OCI-M1 (cell line): ENCODE results near the gene SLC25A45.

Experiments used
- DNase-seq: peaks from one replicate; lab custom pipeline; 2025; lab: John Stamatoyannopoulos, UW

SLC25A45 gene

DNA sequence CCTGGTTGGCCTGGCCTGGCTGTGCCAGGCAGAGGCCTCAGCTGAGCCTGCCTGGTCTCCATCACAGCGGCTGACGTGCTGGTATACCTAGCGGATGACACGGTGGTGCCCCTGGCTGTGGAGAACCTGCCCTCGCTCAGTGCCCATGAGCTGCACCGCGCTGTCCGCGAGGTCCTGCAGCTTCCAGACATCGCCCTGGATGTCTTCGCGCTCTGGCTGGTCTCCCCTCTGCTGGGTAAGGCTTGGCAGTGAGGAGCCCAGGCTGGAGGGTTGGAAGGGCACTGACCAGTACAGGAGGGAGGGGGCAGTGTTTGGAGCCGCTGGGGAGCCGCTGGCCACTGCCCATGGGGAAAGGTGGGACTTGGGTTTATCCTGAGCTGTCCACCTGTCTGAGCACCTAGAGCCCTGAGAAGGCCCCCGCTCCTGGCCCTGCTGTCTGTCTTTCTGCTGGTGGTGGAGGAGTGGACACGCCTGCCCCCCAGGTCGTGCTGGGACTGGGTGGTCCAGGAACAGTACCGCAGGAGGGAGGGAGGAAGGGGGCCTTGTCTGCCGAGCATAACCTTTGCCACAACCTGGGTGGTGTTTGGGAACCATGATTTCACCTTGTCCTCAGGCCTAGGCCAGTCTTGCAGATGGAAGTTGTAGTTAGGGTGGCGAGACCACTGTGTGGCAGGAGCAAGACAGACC lies 7.0 kb upstream of the SLC25A45 start:
- no peak for DNase-seq

DNA sequence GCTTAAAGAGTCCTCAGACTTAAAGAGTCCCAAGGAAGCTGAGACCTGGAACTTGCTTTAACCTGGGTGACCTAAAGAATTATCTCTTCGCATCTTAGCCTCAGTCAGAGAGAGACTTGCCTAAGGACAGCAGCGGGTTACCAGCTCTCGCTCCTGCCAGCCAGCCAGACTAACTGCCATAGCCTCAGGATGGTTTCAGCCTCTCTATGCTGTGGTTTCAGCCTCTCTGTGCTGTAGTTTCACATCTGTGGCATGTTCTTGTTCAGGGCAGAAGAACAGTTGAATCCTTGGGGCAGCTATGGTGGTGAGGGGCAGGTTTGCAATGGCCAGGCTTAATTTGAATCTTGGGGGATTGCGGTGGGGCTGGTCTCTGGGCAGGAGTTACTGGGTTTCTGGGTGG lies 6.3 kb upstream of the SLC25A45 start:
- no peak for DNase-seq

DNA sequence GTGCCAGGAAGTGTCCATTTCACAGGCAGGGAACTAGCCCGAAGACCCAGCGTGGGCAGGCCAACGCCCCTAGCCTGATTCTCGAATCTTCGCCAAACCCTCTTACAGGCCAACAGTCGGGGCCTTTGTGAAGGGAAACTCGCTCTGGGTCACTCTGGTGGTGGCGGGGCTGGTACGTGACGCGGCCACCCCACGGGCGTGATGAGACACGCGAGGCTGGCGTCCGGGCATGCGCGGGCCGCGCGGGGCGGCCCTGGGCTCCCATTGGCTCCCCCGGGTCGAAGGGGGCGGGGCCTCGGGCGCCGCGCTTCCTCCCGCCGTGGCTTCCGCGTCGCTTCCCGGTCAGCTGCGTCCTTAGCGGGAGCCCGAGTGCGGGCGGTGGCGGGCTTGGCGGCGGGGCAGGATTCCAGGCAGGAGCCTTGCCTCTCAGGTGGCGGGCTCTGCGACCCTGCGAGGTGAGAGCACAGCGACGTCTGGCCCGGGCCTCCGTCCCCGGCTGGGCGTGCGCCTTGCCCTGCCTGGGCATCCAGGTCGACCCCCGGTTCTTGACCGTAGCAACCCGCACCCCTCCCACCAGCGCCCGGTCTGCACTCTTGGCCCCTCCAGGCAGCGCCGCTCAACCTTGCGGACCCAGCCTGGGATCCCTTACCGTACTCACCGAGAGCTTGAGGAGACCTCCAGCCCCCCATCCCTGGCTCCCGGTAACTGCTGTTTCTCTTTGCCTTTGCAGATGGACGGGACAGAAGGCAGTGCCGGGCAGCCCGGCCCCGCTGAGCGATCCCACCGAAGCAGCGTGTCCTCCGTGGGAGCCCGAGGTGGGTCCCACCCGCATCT lies 4.1 kb upstream of the SLC25A45 start, which contains the start of gene FRMD8:
FRMD8 (plus strand) TSS at position 331 of the 834 bp plus-strand sequence; CDS start at position 731, 400 bp downstream.
- peak; percentile 90 for DNase-seq

DNA sequence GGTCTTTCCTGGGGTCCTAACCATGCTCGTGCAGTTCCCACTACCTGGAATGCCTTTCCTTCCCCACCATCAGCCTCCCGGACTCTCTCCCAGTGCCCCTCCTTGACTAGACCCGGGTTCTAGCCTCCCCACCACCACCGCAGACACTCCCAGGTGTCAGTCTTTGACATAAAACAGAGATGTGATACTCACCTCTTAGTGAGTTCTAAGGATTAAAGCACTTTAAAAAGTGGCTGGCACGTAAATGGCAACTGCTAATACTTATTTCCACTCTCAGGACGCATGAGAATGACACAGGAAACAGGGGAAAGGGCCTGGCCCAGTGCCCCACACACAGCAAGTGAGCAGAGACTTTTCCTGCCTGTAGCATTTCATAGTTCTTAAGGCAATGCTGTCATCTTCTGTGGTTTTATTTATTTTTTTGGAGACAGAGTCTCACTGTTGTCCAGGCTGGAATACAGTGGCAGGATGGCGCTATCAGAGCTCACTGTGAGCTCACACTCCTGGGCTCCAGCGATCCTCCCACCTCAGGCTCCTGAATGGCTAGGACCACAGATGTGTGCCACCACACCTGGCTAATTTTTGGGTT lies 1.9 kb upstream of the SLC25A45 start:
- DNase-seq = no peak

DNA sequence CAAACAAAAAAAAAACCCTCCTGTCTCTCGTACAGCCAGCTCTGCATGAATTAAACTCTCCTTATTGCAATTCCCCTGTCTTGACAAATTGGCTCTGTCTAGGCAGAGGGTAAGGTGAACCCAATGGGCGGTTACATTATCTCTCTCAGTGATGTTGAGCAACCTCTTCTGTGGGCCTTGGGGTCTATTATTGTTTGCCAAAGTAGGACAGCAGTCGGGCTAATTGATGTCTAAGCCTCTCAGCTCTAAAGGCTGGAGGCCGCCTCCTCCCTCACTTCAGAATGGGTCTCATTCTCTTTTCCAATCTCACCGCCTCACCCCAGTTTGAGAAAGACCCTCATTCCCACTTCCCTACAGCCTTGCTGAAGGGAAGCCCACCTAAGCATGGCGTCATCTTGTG lies 1.3 kb upstream of the SLC25A45 start:
- DNase-seq = no peak

- peak; percentile 40 for DNase-seq
These were observed 440 bp upstream of the SLC25A45 start for GRCh38 chr11:65382804-65383368.

GRCh38 chr11:65381716-65382032 lies 772 bp downstream of the SLC25A45 start:
- peak; percentile 81 for DNase-seq

- DNase-seq = no peak
These were observed 1.9 kb downstream of the SLC25A45 start for GRCh38 chr11:65380460-65381119.

GRCh38 chr11:65379698-65380459 lies 2.6 kb downstream of the SLC25A45 start:
- DNase-seq = no peak

- no peak for DNase-seq
These were observed 3.4 kb downstream of the SLC25A45 start for GRCh38 chr11:65378928-65379638.

DNA sequence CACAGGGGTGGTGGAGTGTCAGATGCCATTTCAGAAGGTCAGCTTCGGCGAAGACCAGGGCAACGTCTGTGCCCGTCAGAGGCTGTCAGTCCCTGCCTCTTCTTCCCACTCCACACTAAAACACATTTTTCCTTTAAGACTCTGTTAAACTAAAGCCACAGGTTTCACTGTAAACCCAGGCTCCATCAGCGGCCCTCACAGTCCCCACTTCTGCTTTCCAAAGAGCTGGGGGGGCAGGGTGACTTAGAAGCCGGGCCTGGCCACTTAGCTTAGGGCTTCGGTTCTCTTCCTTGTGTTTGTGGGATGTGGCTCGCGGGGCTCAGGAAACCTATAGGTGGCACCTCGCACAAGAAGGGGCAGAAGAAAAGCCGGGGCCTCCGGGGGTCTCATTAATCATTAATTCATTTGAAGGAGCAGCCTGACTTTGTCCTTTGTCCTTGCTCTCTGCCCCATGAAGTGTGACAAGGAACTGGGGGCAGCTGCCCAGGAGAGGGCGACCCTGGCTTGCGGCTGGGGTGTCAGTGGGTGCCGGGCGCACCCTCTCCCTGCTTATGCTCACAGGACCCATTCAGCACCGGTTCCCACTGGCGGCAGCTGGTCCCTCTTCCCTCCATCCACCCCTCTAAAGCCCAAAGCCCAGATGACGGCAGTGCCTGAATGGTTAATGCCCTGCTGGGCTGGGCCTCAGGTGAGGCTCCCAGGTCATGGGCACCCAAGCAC lies 4.1 kb downstream of the SLC25A45 start:
- peak; percentile 69 for DNase-seq

GRCh38 chr11:65377777-65378176 lies 4.7 kb downstream of the SLC25A45 start:
- no peak for DNase-seq

GRCh38 chr11:65377036-65377435 lies 5.4 kb downstream of the SLC25A45 start:
- DNase-seq = no peak

DNA sequence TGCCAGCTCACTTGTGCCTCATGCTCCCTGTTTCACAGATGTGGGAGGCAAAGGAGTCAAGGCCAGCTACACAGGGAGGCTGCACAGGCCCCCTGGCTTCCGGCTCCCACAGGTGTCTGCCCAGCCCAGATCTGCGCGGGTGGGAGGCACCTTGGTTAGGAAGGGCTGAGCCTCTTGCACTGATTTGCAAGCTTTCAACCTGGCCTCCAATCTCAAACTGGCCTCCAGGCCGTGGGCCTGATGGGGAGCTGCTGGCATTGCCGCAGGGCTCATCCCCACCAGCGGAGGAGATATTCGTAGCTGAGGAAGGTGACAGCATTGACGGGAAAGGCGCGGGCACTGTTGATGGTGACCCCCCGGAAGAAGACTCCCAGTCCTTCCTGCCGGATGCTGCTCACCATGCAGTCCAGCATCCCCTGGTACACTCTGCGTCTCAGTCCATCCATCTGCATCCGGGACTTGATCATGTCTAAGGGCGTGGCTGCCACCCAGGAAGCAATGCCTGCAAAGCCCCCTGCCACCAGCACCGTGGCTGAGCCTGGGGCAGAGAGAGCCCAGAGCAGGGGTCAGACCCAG lies 6.2 kb downstream of the SLC25A45 start:
- no peak for DNase-seq

DNA sequence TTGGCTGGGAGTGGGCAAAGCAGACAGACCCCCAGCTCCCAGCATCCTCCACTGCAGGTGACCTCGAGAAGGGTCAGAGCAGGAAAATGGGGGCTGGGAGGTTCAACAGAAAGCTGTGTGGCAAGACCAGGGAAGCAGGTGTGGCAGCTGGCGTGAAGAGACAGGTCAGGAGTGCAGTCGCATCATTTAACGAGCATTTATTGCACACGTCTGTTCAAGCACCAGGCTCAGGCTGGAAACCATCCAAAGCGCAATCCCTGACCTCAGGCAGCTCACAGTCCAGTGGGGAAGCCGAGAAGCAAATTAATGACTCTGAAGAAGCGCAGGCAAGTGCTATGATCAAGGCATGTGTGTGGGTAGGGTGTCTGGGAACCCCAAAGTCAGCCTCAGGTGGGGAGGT lies 7.4 kb downstream of the SLC25A45 start:
- DNase-seq = no peak

GRCh38 chr11:65373839-65374580 lies 8.4 kb downstream of the SLC25A45 start:
- no peak for DNase-seq

GRCh38 chr11:65370659-65371049 lies 11.8 kb downstream of the SLC25A45 start:
- no peak for DNase-seq

DNA sequence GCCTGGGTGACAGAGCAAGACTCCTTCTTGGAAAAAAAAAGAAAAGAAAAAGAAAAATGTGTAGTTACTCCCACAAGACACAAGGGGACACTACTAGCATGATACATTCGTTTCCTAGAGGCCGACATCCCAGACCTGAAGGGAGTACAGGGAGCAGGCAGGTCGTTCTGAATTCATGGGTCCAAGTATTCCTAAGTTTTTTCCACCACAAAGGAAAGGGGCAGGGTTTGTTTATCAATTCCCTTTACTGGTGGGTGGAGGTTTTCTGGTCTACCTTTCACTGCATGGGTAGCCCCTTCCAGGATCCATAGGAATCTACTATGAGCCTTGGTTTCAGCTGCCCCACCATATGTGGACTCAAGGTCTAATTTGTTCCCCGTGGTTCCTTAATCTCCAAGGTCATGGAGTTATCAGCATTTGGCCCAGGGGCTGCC lies 16.1 kb downstream of the SLC25A45 start:
- peak; percentile 90 for DNase-seq

GRCh38 chr11:65363770-65364169 lies 18.7 kb downstream of the SLC25A45 start:
- peak; percentile 64 for DNase-seq
